NCI-H345 treated with DMSO at 0.1 percent for 48 hours (cell line): Measurements from ENCODE around the gene FKBP1B.
"Not testable (repeated sequence)": the region's sequence is repeated elsewhere in the genome, so short reads cannot be mapped to it uniquely, and the experiment has no call there.

Experiments used
- DNase-seq: peaks from one replicate; lab custom pipeline; 2025; ENCODE audit not compliant: unreplicated experiment; lab: John Stamatoyannopoulos, UW

Gene FKBP1B

GRCh38 chr2:24100732-24101131 lies 51.2 kb downstream of the FKBP1B start:
- not testable (repeated sequence) for DNase-seq

DNA sequence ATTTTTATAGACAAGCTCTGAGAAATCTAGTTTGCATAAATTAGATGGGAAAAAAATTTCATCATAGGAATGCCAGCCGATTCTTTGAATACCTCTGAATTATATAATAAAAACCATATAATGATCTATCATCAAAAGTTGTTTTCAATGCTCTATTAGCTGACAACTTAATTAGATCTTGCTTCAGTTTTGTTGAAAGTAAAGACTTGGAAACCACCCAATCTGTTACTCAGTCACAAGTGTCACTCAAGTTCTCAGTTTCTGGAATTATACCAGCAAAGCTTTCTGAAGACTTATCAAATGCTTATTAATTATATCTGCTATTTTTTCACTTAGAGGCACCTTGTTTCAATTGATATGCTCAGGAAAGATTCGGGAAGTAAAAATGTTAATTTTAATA lies 52.5 kb downstream of the FKBP1B start:
- no peak for DNase-seq

- no peak for DNase-seq
Observed at GRCh38 chr2:24102677-24103076, 53.1 kb downstream of the FKBP1B start.

DNA sequence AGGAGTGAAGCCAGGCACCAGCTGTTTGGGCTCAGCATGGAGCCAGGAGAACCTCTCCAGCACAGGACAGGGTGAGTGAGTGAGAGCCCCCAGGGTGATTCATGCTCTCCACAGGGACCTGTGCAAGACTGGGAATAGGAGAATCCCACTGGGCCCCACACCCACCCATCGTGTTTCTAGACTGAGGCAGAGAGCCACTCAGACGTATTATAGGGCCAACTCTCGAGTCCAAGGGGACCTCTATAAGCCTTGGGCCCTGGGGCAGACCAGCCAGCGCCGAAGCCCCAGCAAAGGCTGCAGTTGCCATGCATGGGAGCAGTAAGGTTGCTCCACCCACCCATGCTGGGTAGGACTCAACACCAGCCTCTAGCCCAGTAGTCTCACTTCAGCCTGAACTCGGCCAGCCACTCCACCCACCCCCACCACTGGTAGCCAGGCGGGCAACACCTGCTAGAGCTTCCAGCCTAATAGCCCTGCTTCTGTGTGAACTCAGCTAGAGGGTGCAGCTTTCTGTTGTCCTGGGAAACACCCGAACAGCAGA lies 54.6 kb downstream of the FKBP1B start:
- no peak for DNase-seq

GRCh38 chr2:24104906-24105305 lies 55.4 kb downstream of the FKBP1B start:
- DNase-seq, result no peak

GRCh38 chr2:24105816-24106215 lies 56.3 kb downstream of the FKBP1B start:
- no peak for DNase-seq

DNA sequence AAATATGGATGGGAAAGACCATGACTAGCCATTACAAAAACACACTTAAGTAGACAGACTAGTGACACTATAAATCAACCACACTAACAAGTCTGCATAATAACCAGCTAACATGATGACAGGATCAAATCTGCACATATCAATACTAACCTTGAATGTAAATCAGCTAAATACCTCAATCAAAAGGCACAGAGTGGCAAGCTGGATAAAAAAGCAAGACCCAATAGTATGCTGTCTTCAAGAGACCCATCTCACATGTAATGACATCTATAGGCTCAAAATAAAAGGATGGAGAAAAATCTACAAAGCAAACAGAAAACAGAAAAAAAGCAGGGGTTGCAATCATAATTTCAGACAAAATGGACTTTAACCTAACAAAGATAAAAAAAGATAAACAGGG lies 57.2 kb downstream of the FKBP1B start:
- no peak for DNase-seq

DNA sequence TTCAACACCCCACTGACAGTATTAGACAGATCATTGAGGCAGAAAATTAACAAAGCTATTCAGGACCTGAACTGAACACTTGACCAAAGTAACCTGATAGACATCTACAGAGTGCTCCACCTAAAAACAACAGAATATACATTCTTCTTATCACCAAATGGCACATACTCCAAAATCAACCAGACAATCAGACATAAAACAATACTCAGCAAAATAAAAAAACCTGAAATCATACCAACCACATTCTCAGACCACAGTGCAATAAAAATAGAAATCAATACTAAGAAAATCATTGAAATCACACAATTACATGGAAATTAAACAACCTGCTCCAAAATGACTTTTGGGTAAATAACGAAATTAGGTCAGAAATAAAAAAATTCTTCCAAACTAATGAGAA lies 57.8 kb downstream of the FKBP1B start:
- no peak for DNase-seq

GRCh38 chr2:24109431-24109830 lies 59.9 kb downstream of the FKBP1B start:
- DNase-seq, result not testable (repeated sequence)

DNA sequence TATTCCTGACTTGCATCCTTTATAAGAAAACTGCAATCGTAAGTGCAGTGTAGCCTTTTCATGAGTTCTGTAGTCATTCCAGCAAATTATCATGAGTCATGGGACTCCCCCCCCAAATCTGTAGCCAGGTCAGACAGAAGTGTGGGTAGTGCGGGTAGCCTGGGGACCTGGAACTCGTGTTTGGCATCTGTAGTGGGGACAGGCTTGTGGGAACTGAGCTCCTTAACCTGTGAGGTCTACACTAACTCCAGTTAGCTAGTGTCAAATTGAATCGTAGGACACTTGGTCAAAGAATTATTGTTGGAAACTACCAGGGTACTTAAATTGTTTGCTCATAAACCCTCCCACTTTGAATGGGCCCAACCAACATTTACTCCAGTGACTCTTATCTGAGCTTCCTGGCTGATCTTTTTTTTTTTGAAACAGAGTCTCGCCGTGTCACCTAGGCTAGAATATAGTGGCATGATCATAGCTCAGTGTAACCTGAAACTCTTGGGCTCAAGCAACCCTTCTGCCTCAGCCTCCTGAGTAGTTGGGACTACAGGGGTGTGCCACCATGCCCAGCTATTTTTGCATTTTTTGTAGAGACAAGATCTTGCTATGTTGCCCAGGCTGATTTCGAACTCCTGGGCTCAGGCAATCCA lies 61.2 kb downstream of the FKBP1B start:
- no peak for DNase-seq

DNA sequence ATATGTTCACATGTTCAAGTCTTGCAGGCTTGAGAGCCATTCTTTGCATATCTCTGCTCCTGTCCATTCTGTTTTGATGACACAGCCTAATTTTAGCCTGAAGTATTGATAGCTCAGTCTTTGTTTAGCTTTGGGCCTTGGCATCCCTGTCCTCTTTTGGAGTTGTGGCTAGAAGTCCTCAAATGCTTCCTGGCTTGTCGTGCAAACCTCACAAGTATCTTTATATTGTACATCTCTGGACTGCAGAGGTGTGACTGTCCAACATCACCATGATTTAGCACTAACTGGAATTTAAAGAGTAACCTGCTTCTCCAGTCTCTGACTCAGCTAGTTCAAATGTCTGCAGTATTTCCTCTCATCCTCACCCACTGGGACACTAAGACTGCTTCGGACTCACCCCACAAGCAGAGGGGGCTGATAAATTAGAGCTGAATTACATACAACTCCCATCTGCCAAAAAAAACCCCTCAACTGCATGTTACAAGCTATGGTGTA lies 61.9 kb downstream of the FKBP1B start:
- no peak for DNase-seq
